ENCODE data around the gene SLC22A1.
A peak's percentile ranks its signal among the peaks of the same experiment; 100 is the strongest.
"Not testable (repeated sequence)": the region's sequence is repeated elsewhere in the genome, so short reads cannot be mapped to it uniquely, and the experiment has no call there.

SLC22A1 gene

GRCh38 chr6:160140493-160140892 lies 18.9 kb downstream of the SLC22A1 start:
- DNase-seq: not testable (repeated sequence)

GRCh38 chr6:160141001-160141726 lies 19.5 kb downstream of the SLC22A1 start:
- peak; percentile 25 for DNase-seq

- DNase-seq: no peak
Measured at GRCh38 chr6:160142115-160142715, 20.6 kb downstream of the SLC22A1 start.

DNA sequence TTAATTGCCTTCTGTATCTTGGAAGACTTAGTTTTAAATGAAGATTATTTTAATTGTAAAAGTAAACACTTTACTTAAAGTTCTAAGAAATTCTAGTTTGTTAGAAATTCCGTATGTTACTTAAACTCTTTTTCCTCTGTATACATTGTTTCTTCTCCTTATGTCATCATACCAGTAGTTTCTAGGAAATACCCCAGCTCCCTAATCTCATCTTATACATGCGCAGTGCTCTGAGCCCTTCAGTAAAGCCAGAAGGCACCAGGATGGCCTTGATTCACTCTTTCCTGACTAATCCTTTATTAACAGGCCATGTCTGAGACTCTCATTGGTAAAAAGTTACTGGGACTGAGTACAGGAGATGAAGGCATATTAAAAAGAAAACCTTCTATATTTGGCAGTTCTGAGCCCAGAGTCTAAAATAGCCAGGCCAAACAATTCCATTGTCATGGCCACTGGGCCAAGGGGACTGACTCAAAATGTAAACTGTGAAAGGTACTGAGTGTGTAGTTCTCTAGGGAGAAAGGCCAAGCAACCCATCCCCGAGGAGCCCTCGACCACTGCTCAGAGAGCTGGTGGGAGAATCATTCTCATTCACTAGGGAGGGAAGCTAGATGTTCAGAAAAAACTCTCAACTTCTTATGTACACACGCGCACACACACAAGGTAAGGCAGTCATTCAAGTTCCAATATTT lies 25.0 kb downstream of the SLC22A1 start:
- no peak for DNase-seq

- DNase-seq: no peak
Measured at GRCh38 chr6:160147146-160147536, 25.5 kb downstream of the SLC22A1 start.

- no peak for DNase-seq
Measured at GRCh38 chr6:160154471-160154870, 32.9 kb downstream of the SLC22A1 start.

DNA sequence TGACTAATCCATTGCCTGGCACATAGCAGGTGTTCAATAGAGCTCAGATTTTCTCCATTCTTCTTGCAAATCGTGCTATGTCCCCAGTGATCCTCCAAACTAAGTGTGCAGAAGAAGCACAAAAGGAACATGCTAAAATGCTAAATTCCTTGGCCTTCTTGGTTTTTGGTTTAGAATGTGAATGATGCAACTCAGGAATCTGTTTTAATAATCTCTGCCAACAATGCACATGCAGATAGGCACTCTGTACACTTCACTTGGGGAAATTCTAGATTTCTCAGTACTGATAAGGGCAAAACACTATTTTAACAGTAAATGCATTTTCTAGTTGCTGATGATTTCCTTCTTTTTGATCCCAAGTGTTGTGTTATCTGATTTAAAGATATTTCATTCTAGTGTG lies 35.2 kb downstream of the SLC22A1 start:
- no peak for DNase-seq

DNA sequence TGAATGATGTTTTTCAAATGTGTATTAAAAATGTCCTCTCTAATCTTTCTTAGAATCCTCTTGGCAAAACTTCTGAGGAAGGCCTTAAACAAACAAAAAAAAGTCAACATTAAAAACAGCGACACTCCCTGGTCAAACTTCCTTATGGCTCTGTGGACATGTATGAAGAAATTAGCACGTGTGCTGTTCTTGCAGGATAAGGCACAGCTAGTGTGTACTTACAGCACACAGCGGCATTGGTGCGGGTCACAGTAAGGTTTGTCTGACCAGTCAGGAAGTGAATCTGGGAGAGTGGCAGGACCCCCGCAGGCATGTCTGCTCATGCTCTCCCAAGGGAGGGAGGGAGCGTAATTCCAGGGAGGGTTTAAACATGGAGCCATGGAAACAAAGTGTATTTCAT lies 38.8 kb downstream of the SLC22A1 start:
- no peak for DNase-seq

DNA sequence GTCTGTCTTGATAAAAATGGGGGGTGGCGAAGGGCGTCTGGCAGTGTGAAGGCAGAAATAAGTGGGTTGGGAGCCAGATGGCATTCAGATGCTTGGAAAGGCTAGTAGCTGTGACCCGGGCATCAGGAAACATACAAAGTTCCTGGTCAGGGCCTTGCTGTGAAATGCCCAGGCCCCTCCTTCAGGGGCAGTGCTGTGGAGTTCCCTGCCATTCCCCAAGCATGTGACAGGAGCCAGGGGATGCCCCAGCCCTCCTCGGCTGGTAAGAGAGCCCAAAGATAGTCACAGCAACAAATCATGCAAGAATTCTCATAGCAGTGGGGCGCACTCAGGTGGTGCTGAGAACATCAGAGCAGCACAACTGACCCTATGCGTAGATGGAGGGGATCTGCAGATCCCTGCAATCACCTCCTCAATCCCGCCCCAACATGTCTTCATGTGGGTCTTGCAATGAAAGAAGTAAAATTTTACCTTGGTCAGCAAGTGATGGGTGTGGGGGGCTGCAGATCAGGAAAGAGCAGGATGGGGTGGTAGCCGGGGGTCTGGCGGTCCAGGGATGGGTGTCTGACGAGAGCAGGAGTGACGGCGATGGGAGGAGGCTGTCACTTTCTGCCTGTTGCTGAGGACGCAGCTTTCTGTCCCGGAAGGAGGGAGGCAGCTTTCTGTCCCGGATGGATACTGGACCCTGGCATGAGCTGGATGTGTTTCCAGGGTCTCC lies 39.5 kb downstream of the SLC22A1 start:
- DNase-seq: no peak

- DNase-seq: no peak
Measured at GRCh38 chr6:160161647-160161986, 40.0 kb downstream of the SLC22A1 start.

DNA sequence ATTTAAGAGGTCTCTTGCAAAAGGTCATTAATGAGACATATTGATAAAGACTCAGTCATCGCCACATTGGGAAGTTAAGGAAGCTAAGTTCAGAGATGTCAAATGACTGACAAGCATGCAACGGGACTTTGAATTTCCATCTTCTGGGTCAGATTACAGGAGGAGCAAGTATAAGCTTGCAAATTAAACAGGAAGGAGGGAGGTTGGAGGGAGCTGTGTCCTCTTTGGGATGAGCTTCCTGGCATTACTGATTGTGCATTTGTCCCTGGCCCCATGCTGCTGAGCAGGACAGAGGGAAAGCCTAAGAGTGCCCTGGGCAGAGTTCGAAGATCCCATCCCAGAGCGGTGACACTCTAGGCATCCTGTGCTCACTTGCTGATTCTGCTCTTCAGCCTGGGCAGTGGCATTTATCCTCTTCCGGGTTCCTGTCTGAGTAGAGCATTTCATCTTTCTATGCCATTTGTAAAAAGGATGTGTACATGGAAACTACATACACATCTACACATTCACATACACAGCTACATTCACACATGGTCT lies 40.5 kb downstream of the SLC22A1 start:
- no peak for DNase-seq

- DNase-seq: no peak
Measured at GRCh38 chr6:160163425-160163824, 41.8 kb downstream of the SLC22A1 start.

GRCh38 chr6:160163912-160164311 lies 42.3 kb downstream of the SLC22A1 start:
- DNase-seq: no peak

DNA sequence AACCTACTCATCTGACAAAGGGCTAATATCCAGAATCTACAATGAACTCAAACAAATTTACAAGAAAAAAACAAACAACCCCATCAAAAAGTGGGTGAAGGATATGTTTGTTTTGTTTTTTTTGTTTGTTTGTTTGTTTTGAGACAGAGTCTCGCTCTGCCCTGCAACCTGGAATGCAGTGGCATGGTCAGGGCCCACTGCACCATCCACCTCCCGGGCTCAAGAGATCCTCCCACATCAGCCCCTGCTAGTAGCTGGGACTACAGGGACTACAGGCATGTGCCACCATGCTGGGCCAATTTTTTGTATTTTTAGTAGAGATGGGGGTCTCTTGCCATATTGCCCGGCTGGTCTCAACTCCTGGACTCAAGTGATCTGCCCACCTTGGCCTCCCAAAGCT lies 44.3 kb downstream of the SLC22A1 start:
- DNase-seq: not testable (repeated sequence)

DNA sequence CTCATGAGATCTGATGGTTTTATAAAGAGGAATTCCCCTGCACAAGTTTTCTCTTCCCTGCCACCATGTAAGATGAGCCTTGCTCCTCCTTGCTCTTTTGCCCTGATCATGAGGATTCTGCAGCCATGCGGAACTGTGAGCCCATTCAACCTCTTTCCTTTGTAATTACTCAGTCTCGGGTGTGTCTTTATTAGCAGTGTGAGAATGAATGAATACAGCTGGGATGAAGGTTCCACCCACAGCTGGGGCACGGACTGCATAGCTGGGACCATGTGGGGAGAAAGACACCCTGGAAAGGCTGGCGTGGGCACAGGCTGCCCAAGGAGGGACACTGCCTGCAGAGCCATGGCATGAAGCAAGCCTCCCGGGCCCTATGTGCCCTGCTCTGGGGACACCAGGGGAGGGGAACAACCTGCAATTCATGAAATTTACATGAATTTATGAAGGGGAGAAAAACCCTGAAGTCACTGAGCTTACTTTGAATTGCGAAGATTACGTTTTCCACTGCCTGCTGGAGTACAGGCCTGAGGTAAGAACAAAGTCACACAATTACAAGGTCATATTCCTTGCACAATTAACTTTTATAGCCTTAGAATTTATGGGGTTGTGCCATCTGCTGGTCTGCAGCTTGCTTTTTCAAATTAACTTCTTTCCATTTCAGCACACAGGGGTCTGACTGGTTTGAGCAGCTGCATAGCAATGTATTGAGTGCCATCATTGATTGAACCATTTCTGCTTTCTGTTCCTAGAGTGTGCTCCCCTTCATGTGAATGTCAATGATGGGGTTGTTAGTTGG lies 46.2 kb downstream of the SLC22A1 start:
- peak; percentile 66 for DNase-seq

- no peak for DNase-seq
Measured at GRCh38 chr6:160170018-160170680, 48.5 kb downstream of the SLC22A1 start.

DNA sequence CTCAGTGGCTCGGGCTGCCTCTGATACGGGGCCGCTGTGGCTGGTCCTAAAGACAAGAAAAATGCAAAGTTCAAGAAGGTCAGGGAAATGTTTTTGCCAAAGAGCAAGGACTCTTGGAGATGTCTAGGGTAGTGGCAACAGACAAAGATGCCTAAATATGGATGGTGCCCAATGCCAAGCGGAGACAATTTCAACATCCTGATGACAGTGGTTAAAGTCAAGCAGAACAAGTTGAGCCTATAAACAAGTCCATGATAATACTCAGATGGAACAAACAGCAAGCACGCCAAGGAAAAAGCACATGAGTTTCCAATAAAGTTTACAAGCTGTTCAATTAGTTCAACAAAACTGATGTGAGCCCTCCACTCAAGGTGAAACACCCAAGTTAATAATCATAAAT lies 51.1 kb downstream of the SLC22A1 start:
- no peak for DNase-seq

DNA sequence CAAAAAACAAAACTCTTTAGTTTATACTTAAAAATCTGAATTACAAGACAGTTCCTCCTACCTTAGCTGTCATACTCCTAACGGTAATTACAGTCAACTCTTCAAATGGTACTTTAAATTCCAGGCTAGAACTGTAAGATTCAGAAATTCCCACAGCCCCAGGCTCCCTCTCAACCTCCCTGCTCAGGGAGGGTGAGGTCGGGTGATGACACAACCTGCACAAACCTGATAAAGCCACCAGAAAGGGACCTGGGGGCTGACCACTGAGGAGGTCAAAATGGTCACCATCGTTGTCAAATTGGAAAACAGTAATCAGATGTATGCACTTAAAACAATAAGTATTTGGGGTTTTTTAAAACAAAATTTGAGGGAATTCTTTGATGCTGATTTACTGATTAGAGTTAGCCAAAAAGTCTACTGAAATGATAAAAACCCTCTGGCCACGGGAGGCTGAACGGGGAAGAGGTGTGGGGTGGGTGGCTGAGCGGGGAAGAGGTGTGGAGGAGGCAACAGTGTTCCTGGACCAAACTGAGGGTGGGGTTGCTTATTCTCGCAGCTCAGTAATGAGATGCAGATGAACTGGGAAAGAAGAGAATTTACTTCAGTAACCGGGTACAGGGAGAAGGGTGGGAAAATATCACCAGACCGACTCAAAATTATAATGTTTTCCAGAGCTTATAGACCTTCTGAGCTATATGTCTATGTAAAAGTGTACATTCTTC lies 52.4 kb downstream of the SLC22A1 start:
- DNase-seq: no peak

- no peak for DNase-seq
Measured at GRCh38 chr6:160174681-160175080, 53.1 kb downstream of the SLC22A1 start.

DNA sequence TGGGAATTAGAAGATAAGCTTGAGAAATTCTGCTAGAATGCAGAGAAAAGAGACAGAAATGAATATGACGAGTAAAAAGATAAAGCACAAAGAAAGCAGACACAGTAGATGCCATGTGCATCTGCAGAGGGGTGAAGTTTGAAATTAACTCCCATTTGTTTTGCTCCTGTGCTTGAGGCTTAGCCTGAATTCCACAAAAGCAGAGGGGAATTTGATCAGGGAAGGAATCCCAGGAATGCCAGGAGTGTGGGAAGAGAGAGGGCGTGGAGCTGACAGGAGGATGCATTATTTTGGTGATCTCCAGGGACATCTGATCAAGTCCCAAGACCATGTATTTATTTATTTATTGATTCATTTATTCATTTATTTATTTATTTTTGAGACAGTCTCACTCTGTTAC lies 55.6 kb downstream of the SLC22A1 start:
- no peak for DNase-seq

GRCh38 chr6:160178271-160178670 lies 56.7 kb downstream of the SLC22A1 start:
- DNase-seq: no peak
